Cardiac muscle cell (in vitro differentiated cells and primary cell): Measurements from ENCODE around the gene LHFPL4. TPM values are rescaled to one million over a fixed set of nuclear protein-coding genes. Genes with fewer than 3 reads are reported as not detected.

Experiments used
- DNase-seq, 2 donors: peaks; one replicate each; pipeline versions ENCODE4 v3.0.0 to v3.0.0-alpha.2; 2010 to 2017; ENCODE audit warnings: low read depth in 1 of 2, low spot score in 1 of 2
- H3K27ac ChIP-seq: fragments of 200-600 bp; sonication (generic); 2 replicates; pipeline ENCODE4 v1.5.1; 2016
- H3K27me3 ChIP-seq: fragments of 200-600 bp; sonication (generic); 2 replicates; pipeline ENCODE4 v1.6.0; 2016; ENCODE audit warnings: control low read depth
- H3K36me3 ChIP-seq: fragments of 200-600 bp; sonication (generic); 2 replicates; pipeline ENCODE4 v1.5.1; 2016; ENCODE audit warnings: control low read depth
- H3K4me1 ChIP-seq: fragments of 200-600 bp; sonication (generic); 2 replicates; pipeline ENCODE4 v1.8.1; 2017; ENCODE audit warnings: low read depth, mild to moderate bottlenecking, mixed run types
- H3K4me3 ChIP-seq: fragments of 200-600 bp; sonication (generic); 2 replicates; pipeline ENCODE4 v1.5.1; 2016; ENCODE audit warnings: mild to moderate bottlenecking
- H3K9me3 ChIP-seq: fragments of 200-600 bp; sonication (generic); 2 replicates; pipeline ENCODE4 v1.5.1; 2017; ENCODE audit warnings: low read depth, mild to moderate bottlenecking, control low read depth
- CTCF ChIP-seq: IDR thresholded peaks from 2 replicates; pipeline ENCODE4 v1.5.1; 2012; ENCODE audit warnings: low read depth, mild to moderate bottlenecking, low read length
- polyA plus RNA-seq: library from polyadenylated mRNA; unstranded; fragments of >200 nt; fragmentation: Nextera tagmentation; extraction: Ambion mirVana; gene quantifications from 2 replicates; pipeline ENCODE4 v1.2.1, GENCODE V29; 2016
- total RNA-seq: library from RNA; depleted of rRNA; stranded (reverse); fragments of >200 nt; gene quantifications from 2 replicates; pipeline ENCODE4 v1.2.3, GENCODE V29; 2016

Gene LHFPL4
- total and polyA plus RNA-seq, 2 experiments from 2014 or later = 0.24 TPM; not detected in 1

GRCh38 chr3:9549600-9549999, 4.0 kb downstream of the LHFPL4 start:
- TF ChIP-seq CTCF = no peak
- Histone ChIP-seq H3K4me3 (no peak overlapping the region), H3K4me1 (no peaks in the 10 kb centered on the region), H3K36me3 (no peaks in the 10 kb centered on the region), H3K9me3 (no peaks in the 10 kb centered on the region), H3K27ac (no peak overlapping the region), H3K27me3 (peaks cover 27% of the 10 kb centered on the region)
- DNase-seq = no peak

DNA sequence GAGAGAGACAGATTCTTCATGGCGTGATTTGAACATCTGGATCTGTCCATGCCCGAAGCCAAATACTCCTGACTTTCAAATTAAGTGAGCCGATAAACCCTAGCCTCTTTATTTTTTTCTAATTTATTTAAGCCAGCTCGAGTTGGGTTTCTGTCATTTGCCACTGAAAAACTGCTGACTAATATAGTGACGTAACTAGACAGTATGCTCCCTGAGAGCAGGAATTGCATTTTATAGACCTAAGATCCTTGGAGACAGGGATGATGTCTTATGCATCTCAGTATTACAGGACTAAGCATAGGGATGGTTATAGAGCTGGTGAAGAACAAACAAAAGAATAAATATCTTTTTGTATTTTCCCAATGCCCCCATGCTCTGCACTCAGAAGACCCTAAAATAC, 4.6 kb downstream of the LHFPL4 start:
- no peaks in the 10 kb centered on the region for H3K9me3 ChIP-seq
- H3K27me3 ChIP-seq = peaks cover 21% of the 10 kb centered on the region
- no peaks in the 10 kb centered on the region for H3K36me3 ChIP-seq
- no peak for TF ChIP-seq CTCF
- DNase-seq = no peak
- no peak overlapping the region for H3K4me3 ChIP-seq
- no peaks in the 10 kb centered on the region for H3K4me1 ChIP-seq
- no peak overlapping the region for H3K27ac ChIP-seq

GRCh38 chr3:9542182-9542581, 11.4 kb downstream of the LHFPL4 start:
- H3K27me3 ChIP-seq = no peaks in the 10 kb centered on the region
- no peak for TF ChIP-seq CTCF
- H3K4me1 ChIP-seq = no peaks in the 10 kb centered on the region

DNA sequence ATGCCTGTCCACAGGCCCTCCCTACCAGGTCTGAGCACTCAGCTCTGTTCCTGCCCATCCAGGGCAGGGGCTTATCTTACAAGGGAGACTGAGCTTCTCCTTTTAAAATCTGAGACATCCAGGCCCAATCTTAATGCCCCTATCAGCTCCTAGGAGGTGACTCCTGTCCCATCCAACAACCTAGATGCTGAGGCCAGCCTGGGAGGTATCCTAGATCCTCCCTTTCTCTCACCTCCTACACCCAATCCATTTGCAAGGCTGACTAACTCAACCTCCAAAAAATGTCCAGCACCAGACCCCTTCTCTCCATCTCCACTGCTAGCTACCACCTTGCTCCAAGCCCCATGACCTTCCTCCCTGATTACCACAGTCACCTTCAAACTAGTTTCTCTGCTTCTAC, 17.4 kb downstream of the LHFPL4 start:
- TF ChIP-seq CTCF = no peak
- no peaks in the 10 kb centered on the region for H3K9me3 ChIP-seq
- H3K27me3 ChIP-seq = no peaks in the 10 kb centered on the region
- H3K27ac ChIP-seq = no peak overlapping the region
- H3K4me3 ChIP-seq = no peak overlapping the region
- no peaks in the 10 kb centered on the region for H3K4me1 ChIP-seq
- H3K36me3 ChIP-seq = no peaks in the 10 kb centered on the region
- DNase-seq = no peak

More at GRCh38 chr3:9542182-9542581, 11.4 kb downstream of the LHFPL4 start:
- no peak for DNase-seq
- H3K36me3 ChIP-seq = no peaks in the 10 kb centered on the region
- H3K27ac ChIP-seq = no peak overlapping the region
- H3K9me3 ChIP-seq = no peaks in the 10 kb centered on the region
- no peak overlapping the region for H3K4me3 ChIP-seq

GRCh38 chr3:9534429-9534828, 19.2 kb downstream of the LHFPL4 start:
- no peak for DNase-seq
- Histone ChIP-seq H3K36me3 (no peaks in the 10 kb centered on the region), H3K4me1 (no peaks in the 10 kb centered on the region), H3K9me3 (no peaks in the 10 kb centered on the region), H3K27me3 (no peaks in the 10 kb centered on the region), H3K4me3 (no peak overlapping the region), H3K27ac (no peak overlapping the region)
- TF ChIP-seq CTCF = no peak

DNA sequence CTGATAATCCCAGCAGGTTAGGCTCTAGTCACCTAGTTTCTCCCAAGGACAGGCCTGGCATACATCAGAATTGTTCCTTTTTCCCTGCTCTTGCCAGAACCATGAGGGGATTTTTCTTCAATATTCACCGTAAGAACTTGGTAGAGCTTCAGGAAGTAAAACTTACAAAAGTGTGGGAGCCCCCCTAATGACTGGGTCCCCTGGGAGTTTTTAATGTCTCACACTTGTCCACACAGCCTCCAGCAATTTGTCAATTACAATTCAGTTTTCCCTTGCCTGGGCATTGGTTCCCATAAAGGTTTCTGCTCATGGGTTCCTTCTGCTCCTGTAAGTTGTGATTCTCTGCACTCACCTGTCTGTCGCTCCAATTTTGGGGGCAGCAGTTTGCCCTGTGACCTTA, 28.5 kb downstream of the LHFPL4 start:
- Histone ChIP-seq H3K9me3 (no peaks in the 10 kb centered on the region), H3K27me3 (no peaks in the 10 kb centered on the region), H3K27ac (no peak overlapping the region), H3K4me3 (no peak overlapping the region), H3K36me3 (no peaks in the 10 kb centered on the region), H3K4me1 (no peaks in the 10 kb centered on the region)
- TF ChIP-seq CTCF = no peak
- no peak for DNase-seq
